ENCODE measurements around the gene PLA2G6.

PLA2G6 gene

DNA sequence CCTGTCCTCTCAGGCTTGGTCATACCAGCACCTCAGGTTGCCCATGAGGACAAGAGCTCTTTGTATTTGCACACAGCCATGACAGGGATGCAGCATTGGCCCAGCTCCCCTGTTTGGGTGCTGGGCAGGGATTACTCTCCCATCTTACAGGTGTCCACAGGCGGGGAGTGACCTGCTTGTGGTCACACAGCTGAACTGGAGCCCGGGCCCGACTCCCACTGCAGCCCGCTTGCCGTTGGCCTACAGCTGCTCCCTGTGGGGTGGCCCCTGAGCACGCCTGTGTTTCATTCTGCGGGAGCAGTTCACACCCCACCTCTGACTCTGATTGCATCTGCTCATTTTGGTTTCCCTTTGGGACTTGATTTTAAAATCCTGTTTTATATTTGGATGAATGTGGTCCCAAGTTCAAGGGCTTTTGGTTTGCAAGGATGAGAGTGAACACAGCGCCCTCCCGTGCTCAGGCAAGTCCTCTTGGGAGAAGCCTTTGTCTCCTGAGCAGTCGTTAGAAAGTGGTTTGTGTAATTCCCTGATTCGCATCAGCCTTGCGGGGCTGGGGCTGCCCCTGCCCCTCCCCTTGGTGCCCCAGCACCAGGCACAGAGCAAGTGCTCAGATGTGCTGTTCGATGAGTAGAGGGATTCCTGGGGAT is 115.1 kb downstream of the PLA2G6 start:
- H3K4me3 ChIP-seq (ENCODE audit: low read length) = no peak overlapping the region
- TF ChIP-seq CTCF (IDR thresholded peaks at IDR 0.05; ENCODE audit: insufficient read depth, low read depth, low read length, missing control alignments) = no peak
- DNase-seq (ENCODE audit: low read depth) = no peak

GRCh38 chr22:38065539-38065938 is 116.1 kb downstream of the PLA2G6 start:
- H3K4me3 ChIP-seq (ENCODE audit: low read length) = no peak overlapping the region
- DNase-seq (ENCODE audit: low read depth) = no peak
- TF ChIP-seq CTCF (IDR thresholded peaks at IDR 0.05; ENCODE audit: insufficient read depth, low read depth, low read length, missing control alignments) = no peak

DNA sequence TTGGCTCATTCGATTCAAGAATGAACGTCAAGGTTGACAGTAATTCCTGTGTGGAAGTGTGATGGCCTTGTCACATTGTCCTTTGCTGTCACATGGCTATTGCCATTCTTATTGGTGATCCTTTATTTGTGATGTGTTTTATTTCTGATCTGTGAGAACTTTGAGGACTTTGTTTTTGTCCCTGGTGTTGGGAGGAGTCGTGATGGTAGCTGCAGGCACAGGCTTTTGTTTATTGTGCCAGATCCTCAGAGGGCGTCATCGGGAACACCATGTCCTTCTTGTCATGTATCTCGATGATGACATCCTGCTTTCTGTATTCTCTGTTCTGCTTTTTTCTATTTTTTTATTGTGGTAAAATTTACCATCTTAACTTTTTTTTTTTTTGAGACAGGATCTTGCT is 118.8 kb downstream of the PLA2G6 start:
- no peak for TF ChIP-seq CTCF (IDR thresholded peaks at IDR 0.05; ENCODE audit: insufficient read depth, low read depth, low read length, missing control alignments)
- no peak for DNase-seq (ENCODE audit: low read depth)
- H3K4me3 ChIP-seq (ENCODE audit: low read length) = no peak overlapping the region

All from epithelial cell of esophagus (primary cell).